GM18511 (cell line): ENCODE data around the gene POU5F1.

Experiments used
- ATAC-seq: cut with Tn5 transposase; IDR thresholded peaks from one replicate; pipeline ENCODE4 v1.9.1; 2021; ENCODE audit warnings: mild to moderate bottlenecking, moderate library complexity; ENCODE audit not compliant: unreplicated experiment

Gene POU5F1

DNA sequence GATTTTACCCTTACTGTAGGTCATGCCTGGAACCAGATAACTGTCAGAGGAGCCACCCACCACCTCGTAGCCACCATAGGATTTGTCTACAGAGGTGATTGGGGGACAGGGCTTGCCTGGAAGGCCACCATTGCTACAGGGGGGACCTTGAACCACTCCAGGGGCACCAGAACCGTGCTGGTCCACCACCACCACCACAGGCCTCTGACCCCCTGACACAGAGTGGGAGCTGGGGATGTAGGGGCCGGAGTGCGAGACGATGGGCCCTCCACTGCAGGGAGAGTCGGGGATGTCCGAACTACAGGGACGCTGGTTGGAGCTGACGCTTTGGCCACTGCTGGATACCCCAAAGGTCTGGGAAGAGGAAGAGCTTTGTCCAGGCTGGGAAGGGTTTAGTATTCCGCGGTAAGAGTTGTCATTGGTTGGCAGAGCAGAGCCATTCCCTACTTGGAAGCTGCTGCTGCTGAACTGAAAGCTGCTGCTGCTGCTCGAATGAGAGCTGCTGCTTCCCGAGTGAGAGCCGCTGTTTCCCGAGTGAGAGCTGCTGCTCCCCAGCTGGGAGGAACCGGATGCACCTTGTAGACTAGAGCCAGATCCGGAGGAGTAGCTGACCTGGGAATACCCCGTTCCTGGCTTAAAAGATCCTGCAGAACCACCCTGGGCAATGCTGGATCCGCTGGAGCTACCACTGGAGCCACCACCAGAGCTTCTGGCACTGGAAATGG lies 53.7 kb downstream of the POU5F1 start:
- ATAC-seq = no peak

GRCh38 chr6:31115941-31116560 lies 54.4 kb downstream of the POU5F1 start:
- no peak for ATAC-seq

- ATAC-seq = no peak
Observed at GRCh38 chr6:31114970-31115849, 55.3 kb downstream of the POU5F1 start.

- ATAC-seq = no peak
Observed at GRCh38 chr6:31114541-31114878, 56.0 kb downstream of the POU5F1 start, which contains the start of gene PSORS1C1. TSS of gene PSORS1C1 (plus strand) at chr6:31114800. CDS start at chr6:31129633, 14,833 bp downstream.
